GM18520 (cell line): ENCODE results near the gene MAGEA6.
"Not testable (repeated sequence)": the region's sequence is repeated elsewhere in the genome, so short reads cannot be mapped to it uniquely, and the experiment has no call there.

Experiments used
- ATAC-seq: cut with Tn5 transposase; IDR thresholded peaks from one replicate; pipeline ENCODE4 v1.9.1; 2021; ENCODE audit not compliant: unreplicated experiment

MAGEA6 gene, protein sequence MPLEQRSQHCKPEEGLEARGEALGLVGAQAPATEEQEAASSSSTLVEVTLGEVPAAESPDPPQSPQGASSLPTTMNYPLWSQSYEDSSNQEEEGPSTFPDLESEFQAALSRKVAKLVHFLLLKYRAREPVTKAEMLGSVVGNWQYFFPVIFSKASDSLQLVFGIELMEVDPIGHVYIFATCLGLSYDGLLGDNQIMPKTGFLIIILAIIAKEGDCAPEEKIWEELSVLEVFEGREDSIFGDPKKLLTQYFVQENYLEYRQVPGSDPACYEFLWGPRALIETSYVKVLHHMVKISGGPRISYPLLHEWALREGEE

DNA sequence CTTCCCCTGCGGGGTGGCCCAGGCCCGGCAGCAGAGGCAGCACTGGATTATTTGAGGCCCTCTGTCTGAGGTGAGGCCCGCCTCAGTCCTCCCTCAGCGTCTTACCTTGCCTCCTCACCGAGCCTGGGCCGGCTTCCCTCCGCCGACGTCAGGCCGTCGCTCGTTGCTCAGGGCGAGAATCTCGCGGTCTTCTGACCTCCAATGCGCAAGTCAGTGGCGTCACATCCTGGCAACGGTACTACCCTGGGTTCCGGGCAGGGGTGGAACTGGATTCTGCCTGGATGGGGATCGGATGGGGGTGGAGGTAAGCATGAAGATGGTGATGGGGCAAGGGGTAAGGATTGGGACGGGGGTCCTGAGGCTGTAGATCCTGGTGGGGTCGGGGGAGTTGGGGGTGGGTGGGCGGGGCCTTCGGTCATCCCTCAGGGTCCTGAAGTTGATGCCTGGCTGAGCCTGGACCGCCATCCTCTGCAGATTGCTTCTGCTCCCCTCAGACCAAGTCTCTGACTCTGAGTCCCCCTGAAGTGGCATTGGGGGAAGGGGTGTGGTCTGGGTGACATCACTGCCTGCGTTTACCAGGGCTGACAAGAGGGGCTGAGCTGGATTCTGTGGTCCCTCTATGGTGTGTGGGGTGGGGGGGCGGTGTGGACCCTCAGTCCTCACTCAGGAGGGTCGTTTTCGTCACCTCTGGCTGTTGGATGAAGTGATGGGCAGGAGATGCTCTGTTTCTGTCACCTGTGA, at the start of gene MAGEA6:
TSS of gene MAGEA6 (minus strand) at position 141 of the 741 bp plus-strand sequence. CDS start 2,039 bp downstream, outside the sequence.
- ATAC-seq, result not testable (repeated sequence)

DNA sequence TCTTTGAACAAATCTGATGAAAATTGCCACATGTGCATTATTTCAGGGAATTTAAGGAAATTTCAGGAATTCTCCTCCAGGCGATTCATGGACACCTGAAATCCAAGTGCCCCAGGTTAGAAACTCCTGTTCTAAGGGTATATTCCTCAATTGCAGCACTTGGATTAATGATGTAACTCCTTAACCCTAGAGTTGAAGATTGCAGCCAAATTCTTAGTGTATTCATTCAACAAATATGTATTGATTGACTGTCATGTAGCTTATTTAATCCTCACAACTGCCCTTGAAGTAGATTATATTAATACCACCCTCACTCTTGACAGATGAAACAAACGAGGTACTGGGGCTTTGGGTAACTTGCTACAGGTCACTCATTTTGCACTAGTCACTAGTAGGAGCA, 49.8 kb upstream of the MAGEA6 start:
- ATAC-seq, result no peak

DNA sequence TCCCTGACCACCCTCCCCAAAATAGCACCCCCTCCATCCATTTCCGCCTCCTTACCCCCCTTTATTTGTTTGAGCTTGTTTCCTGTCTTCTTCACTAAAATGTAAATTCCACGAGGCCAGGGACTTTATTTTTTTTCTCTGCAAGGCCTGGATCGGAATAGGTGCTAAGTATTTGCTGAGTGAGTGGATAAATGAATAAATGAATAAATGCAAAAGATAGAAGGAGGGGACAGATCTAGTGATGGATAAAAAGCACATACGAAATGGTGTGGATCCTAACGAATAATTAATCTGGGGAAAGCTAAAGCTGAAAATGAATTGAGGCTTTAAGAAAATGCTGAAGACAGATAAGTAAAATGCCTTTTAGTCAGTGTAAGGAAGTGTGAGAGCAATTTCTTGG, 48.9 kb upstream of the MAGEA6 start:
- ATAC-seq, result no peak

DNA sequence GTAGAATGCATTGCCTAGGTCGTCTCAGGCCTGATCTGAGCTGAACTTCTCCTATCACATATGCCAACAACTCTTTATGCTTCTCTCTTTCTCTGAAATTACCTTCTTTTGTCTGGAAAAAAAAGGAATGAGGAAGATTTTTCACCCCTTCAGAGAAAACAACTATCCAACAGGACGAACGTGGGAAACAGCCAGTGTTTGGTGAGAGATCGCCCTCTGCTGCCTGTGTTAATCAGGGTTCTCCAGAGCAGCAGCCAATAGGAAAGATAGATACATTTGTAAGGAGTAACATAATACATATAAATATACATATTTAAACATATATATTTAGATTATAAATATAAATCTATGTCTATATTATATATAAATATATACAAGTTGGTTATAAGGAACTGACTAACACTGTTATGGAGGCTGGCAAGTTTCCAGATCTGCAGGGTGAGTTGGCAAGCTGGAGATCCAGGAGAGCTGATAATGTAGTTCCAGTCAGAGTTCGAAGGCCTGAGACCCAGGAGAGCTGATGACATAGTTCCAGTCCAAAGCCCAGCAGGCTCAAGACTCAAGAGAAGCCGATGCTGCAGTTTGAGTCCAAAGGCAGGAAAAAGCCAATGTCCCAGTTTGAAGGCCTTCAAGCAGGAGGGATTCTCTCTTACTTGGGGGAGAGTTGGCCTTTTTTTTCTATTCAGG, 47.7 kb upstream of the MAGEA6 start:
- no peak for ATAC-seq

DNA sequence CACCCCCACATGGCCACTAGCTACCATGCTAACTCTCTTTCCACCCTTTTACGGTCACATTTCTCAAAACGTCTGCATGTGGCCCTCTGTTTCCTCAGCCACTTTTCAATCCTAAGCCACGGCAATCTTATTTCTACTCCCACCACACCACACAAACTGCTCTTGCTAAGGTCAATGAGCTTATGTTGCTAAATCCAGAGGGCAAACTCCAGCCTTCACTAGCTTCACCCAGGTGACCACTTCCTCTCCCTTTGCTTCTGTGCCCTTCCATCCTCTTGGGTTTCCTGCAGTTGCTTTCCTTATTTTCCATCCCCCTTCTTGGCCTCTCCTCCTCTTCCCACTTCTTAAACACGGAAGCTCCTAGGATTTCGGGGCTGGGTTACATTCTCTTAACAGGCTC, 44.6 kb upstream of the MAGEA6 start:
- ATAC-seq, result no peak

DNA sequence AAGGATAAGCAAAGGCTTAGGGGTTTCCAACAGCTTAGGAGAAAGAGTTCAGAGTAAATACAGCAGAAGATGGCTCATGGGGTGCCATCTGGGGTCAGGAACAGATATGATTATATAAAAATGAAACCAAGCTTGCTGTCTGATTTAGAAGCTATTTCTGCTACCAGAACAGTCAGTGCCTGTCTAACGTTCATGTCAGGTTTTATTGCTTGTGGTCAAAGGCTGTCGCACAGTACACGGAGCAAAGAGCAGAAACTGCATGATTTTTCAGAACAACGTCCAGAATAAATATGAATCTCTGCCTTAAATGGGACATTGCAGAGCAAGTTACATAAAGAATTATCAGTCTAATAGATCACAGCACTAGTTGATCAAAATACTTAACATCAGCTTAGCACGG, 43.7 kb upstream of the MAGEA6 start:
- no peak for ATAC-seq

DNA sequence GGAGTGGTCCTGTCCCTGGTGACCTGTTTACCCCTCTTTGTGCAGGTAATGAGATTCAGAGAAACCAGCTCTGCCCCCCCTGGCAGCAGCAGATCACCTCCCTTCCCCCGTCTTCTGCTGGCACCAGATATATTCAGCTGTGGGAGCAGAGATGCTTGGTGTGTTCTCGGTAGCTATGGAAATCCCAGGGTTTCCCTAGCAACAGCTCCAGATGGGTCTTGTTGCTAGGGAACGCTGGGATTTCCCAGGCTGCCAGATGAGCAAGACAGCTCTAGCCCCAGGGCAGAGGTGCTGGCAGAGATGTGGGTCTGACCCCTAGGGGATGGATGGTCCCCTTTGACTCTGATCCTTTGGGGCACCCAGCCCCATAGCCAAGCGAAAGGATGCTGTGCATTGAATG, 40.9 kb upstream of the MAGEA6 start:
- no peak for ATAC-seq

DNA sequence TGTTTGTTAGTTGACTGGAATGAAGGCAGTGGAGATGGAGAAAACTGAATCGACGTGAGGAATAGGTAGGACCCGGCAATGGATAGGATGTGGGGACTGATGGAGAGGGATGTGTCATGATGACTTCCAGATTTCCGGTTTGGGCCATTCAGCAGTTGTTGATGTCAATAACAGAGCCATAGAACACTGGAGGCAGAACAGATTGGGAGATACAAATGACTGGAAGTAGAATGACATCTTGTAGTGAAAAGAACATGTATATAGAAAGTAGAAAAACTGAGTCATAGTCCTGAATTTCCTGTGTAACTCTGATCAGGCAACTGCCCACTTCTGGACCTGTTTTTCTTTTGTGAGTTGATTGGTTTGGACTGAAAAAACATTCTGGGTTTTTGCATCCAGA, 36.5 kb upstream of the MAGEA6 start:
- ATAC-seq, result no peak

DNA sequence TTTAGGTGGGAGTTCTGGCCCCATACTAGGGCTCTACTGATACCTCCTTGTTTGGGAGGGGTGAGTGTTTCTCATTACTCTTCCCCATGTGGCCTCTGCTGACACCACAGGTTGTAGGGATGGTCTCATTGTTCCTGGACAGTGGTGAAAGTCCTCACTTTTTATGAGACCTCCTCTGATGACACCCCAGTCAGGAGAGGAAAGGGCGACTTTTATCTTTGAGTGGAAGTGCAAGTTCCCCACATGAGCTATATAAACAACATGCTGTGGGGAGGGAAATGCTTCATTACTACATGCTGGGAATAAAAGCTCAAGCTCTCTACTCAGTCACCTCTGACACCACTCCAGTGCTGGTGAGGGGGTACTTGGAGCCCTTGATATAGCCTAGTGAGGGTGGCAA, 29.5 kb upstream of the MAGEA6 start:
- no peak for ATAC-seq

DNA sequence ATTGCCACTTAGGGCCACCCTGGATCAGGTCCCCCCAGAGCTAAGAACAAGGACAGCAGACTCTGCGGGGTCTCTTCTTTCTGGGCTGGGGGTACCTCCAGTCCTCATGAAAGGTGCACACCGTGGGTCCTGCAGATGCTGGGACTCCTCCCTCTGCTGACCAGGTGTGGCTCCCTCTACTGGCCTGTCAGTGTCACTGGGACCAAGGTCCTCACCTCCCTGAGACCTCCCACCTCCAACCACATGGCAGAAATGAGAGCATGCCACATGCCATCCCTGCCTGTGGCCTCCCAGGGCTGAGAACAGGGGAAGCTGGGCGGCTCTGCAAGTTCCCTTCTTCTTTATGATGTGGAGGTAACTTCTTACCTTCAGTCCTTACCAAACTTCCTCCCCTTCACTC, 17.6 kb upstream of the MAGEA6 start:
- not testable (repeated sequence) for ATAC-seq

DNA sequence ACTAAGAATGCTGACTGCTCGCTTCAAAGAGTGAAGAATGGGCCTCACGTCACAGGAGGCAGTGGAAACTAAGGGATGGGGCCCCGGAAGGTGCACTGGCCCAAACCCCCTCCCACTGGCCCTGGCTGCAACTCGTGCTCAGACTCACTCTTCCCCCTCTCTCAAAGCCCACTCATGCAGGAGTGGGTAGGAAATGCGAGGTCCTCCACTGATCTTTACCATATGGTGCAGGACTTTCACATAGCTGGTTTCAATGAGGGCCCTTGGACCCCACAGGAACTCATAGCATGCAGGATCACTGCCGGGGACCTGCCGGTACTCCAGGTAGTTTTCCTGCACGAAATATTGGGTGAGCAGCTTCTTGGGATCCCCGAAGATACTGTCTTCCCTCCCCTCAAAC, 2.9 kb downstream of the MAGEA6 start:
- ATAC-seq, result not testable (repeated sequence)

DNA sequence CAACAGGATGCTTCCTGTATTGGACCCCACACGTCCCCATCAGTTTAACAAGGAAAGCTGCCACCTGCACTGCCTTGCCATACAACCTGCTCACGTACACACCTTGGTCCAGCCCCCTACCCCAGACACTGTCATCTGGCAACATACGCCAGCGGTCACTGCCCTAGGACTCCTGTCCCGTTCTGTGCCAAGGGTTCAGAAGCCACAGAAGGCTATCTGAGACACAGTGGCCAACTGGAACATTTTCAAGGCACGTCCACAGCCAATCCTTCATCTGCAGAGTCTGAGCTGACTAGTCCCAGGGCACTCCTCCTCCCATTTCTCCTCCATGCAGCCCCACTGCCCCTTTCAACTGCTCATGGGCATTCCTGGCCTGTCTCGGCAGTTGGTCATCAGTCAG, 7.9 kb downstream of the MAGEA6 start:
- not testable (repeated sequence) for ATAC-seq

DNA sequence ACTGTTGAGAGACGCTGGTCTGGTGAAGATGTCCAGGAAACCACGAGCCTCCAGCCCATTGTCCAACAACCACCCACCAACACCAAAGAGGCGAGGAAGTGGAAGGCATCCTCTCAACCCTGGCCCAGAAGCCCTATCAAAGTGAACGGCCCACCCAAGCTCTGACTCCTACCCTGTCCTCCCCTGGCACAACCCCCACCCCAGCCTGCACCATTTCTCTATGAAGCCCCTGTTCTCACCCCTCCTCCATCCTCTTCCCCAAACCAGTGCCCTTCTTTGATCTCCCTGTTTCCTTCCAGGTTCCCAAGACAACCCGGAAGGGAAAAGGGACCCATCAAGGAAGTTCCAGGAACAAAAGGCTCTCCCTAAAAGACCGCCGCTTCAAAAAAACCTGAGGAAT, 9.9 kb downstream of the MAGEA6 start:
- ATAC-seq, result not testable (repeated sequence)

DNA sequence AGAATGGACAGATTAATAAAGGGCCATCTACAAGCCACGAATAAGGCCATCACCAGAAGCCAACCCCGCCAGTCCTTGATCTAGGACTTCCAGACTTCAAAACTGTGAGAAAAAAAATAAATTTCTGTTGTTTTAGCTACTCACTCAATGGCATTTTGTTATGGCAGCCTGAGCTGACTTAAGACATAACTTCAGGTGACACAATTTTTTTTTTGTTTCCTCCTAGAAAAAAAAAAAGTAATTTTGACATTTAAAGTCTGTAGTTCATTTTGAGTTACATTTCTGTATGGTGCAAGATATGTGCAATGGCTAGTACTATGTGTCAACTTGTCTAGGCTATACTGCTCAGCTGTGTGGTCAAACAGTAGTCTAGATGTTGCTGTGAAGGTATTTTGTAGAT, 10.6 kb downstream of the MAGEA6 start, which contains the start of gene CSAG3:
TSS of gene CSAG3 (plus strand) at position 301 of the 400 bp plus-strand sequence.
- not testable (repeated sequence) for ATAC-seq

DNA sequence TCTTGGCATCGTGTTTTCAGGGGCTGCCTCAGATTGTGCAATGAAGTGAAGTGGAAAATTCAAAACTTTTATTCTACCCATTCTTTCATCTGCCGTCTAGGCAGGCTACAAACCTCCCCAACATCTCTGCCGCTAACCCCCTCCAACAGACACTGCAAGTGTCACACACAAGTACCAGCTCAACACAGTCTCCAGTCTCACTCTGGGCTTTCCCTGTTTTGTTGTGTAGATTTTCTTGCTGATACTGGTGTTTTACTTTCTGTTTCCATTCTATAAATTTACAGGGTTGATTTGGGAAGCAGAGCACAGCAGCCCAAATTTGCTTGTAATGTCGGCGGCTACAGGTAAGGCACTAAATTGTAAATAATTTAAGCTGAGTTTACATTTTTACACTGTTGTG, 14.6 kb downstream of the MAGEA6 start:
- ATAC-seq, result not testable (repeated sequence)

DNA sequence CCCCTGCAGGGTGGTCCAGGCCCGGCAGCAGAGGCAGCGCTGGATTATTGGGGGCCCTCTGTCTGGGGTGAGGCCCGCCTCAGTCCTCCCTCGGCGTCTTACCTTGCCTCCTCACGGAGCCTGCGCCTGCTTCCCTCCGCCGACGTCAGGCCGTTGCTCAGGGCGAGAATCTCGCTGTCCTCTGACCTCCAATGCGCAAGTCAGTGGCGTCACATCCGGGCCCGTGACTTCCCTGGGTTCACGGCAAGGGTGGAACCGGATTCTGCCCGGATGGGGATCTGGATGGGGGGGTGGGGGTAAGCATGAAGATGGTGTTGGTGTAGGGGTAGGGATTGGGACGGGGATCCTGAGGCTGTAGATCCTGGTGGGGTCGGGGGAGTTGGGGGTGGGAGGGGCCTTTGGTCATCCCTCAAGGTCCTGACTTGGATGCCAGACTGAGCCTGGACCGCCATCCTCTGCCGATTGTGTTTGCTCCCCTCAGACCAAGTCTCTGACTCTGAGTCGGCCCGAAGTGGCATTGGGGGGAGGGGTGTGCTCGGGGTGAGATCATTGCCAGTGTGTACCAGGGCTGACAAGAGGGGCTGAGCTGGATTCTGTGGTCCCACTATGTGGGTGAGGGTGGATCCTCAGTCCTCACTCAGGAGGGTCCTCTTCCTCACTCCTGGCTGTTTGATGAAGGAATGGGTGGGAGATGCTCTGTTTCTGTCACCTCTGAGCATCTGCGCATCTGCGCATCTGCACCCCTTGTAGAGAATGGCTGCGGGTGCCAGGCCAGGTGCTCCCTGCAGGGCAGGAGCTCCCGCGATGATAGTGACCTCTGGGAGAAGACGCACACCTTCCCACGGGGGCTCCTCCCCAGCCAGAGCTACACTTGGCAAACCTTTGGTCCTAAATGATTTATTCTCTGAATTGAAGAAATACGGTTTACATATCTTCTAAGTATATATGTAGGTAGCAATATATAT, 15.5 kb downstream of the MAGEA6 start, which contains the start of gene MAGEA2:
TSS of gene MAGEA2 (minus strand) at position 157 of the 965 bp plus-strand sequence. CDS start 2,479 bp downstream, outside the sequence.
- not testable (repeated sequence) for ATAC-seq

DNA sequence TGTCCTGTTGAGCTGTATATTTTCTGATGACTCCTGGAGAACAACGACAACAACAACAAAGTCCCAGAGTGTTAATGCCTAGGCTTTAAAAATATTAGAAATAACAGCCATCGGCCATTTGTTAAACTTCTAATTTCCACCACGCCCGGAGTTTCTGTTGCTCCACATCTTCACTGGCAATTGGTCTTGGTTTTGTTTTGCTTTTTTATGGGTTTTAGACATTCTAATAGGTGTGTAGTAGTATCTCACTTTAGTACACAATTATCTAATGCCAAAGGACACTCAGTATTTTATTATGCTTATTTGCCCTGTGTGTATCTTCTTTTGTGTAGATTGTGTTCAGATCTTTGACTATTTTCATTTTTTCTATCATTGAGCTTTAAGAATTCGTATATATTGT, 30.9 kb downstream of the MAGEA6 start:
- no peak for ATAC-seq

DNA sequence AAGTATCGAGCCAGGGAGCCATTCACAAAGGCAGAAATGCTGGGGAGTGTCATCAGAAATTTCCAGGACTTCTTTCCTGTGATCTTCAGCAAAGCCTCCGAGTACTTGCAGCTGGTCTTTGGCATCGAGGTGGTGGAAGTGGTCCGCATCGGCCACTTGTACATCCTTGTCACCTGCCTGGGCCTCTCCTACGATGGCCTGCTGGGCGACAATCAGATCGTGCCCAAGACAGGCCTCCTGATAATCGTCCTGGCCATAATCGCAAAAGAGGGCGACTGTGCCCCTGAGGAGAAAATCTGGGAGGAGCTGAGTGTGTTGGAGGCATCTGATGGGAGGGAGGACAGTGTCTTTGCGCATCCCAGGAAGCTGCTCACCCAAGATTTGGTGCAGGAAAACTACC, 33.0 kb downstream of the MAGEA6 start:
- ATAC-seq, result not testable (repeated sequence)

DNA sequence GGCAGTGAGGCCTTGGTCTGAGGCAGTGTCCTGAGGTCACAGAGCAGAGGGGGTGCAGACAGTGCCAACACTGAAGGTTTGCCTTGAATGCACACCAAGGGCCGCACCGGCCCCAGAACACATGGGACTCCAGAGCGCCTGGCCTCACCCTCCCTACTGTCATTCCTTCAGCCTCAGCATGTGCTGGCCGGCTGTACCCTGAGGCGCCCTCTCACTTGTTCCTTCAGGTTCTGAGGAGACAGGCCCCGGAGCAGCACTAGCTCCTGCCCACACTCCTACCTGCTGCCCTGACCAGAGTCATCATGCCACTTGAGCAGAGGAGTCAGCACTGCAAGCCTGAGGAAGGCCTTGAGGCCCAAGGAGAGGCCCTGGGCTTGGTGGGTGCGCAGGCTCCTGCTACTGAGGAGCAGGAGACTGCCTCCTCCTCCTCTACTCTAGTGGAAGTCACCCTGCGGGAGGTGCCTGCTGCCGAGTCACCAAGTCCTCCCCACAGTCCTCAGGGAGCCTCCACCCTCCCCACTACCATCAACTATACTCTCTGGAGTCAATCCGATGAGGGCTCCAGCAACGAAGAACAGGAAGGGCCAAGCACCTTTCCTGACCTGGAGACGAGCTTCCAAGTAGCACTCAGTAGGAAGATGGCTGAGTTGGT, 33.5 kb downstream of the MAGEA6 start:
- ATAC-seq, result no peak

DNA sequence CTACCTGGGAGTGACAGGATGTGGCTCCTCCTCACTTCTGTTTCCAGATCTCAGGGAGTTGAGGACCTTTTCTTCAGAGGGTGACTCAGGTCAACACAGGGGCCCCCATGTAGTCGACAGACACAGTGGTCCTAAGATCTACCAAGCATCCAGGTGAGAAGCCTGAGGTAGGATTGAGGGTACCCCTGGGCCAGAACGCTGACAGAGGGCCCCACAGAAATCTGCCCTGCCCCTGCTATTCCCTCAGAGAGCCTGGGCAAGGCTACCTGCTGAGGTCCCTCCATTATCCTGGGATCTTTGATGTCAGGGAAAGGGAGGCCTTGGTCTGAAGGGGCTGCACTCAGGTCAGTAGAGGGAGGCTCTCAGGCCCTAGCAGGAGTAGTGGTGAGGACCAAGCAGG, 34.4 kb downstream of the MAGEA6 start:
- ATAC-seq, result no peak
